Breast epithelium (tissue), 3 donors: Measurements from ENCODE around the gene MTRF1L.

Experiments used
- CTCF ChIP-seq, 3 donors: fragments of 450-650 bp; IDR thresholded peaks; one replicate each; pipeline ENCODE4 v1.5.1; 2016 to 2017; ENCODE audit warnings: antibody characterized with exemption in 3 of 3, mild to moderate bottlenecking in 3 of 3, moderate library complexity in 3 of 3
- POLR2A ChIP-seq: fragments of 450-650 bp; IDR thresholded peaks from one replicate; pipeline ENCODE4 v1.6.1; 2016; ENCODE audit warnings: antibody characterized with exemption, mild to moderate bottlenecking, moderate library complexity
- POLR2AphosphoS5 ChIP-seq, 3 donors: sonication (generic); formaldehyde crosslinking; IDR thresholded peaks; one replicate each; pipeline ENCODE4 v1.6.1; 2017; ENCODE audit warnings: antibody characterized with exemption in 3 of 3

DNA sequence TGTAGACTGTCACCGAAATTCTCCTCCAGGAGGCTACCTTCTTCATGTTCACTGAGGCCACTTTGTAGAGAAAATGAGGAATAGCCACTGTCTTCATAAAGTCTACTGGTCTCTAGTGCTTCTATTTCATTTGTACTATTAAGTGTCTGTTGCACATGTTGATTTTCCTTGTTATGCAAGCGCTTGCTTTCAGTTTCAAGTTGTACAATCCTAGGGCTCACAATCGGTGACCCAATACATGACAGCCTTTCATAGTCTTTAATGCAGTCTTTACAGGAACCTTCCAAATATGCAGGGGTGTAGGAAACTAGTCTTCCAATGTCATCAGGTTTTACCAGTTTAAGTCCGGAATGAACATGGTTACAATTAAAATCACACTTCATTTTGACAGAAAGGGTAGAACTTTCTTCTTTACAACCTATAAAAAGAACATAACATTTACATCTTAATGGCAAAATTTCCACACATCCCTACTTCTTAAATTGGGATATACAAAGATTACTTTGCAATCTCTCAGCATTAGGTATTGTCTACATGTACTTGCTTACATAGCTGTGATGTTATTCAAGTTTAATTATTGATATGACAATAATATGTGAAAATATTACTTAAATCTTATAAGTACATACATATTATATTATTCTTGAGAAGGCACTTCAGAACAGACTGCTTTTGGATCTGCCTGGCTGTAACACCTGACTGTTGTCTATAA lies 27.1 kb downstream of the MTRF1L start:
- TF ChIP-seq CTCF (IDR thresholded peaks at IDR 0.05) (no peak), POLR2AphosphoS5 (IDR thresholded peaks at IDR 0.05) (no peak), POLR2A (no peak)
